B cell (primary cell): ENCODE data around the gene S100A13. TPM values are rescaled to one million over a fixed set of nuclear protein-coding genes. Genes with fewer than 3 reads are reported as not detected.
A peak's percentile ranks its signal among the peaks of the same experiment; 100 is the strongest.
"Not testable (repeated sequence)": the region's sequence is repeated elsewhere in the genome, so short reads cannot be mapped to it uniquely, and the experiment has no call there.

ENCODE experiments used
- ATAC-seq: fragments of 200-7000 bp; cut with Tn5 transposase; one replicate; pipeline ENCODE4 v1.10.0; 2021; ENCODE audit warnings: low read depth, mild to moderate bottlenecking, moderate number of reproducible peaks, moderate library complexity
- CTCF ChIA-PET: fragments of 350-600 bp; sonication (Branson Sonifier 250); formaldehyde crosslinking; loops from one replicate; lab custom pipeline; 2021; ENCODE audit warnings: antibody characterized with exemption, inconsistent platforms; lab: Charles Lee
- POLR2A ChIA-PET: fragments of 350-600 bp; sonication (Branson Sonifier 250); formaldehyde crosslinking; loops from one replicate; lab custom pipeline; 2021; ENCODE audit warnings: antibody characterized with exemption; lab: Charles Lee
- DNase-seq: peaks from one replicate; pipeline ENCODE4 v3.0.0; 2013
- H2AFZ ChIP-seq: 2 replicates; pipeline ENCODE4 v1.6.1; 2012; ENCODE audit warnings: mild to moderate bottlenecking, low read depth, low read length; ENCODE audit not compliant: insufficient read depth, poor library complexity, severe bottlenecking
- H3K27ac ChIP-seq, 2 donors: 1 replicate in 1 of 2; 2 replicates in 1 of 2; pipeline ENCODE4 v1.5.1; 2012 to 2013; ENCODE audit warnings: low read length in 2 of 2, mild to moderate bottlenecking in 2 of 2, moderate library complexity in 1 of 2
- H3K27me3 ChIP-seq, 4 experiments: fragments of 200-600 bp in 1 of 4; sonication (generic) in 1 of 4; replicated peaks in 1 of 4; 1 replicate in 2 of 4; 2 replicates in 2 of 4; pipeline versions ENCODE4 v1.6.1 to v1.7.0; 2013 to 2016; ENCODE audit warnings: low read length in 3 of 4, mild to moderate bottlenecking in 2 of 4, mixed read lengths in 1 of 4, moderate library complexity in 1 of 4; ENCODE audit not compliant: insufficient read depth in 4 of 4, control insufficient read depth in 3 of 4; ENCODE audit errors: control extremely low read depth in 1 of 4
- H3K36me3 ChIP-seq, 2 experiments: replicated peaks in 1 of 2; 1 replicate in 1 of 2; 2 replicates in 1 of 2; pipeline versions ENCODE4 v1.6.1 to v1.7.1; 2013; ENCODE audit warnings: low read length in 1 of 2; ENCODE audit not compliant: insufficient read depth in 2 of 2, control insufficient read depth in 1 of 2; ENCODE audit errors: control extremely low read depth in 1 of 2, extremely low read depth in 1 of 2
- H3K4me1 ChIP-seq, 2 donors: fragments of 200-600 bp in 1 of 2; sonication (generic) in 1 of 2; 1 replicate in 1 of 2; 2 replicates in 1 of 2; pipeline versions ENCODE4 v1.5.1 to v1.6.1; 2013 to 2017; ENCODE audit warnings: low read length in 2 of 2; ENCODE audit not compliant: control insufficient read depth in 2 of 2, insufficient read depth in 2 of 2
- H3K4me2 ChIP-seq: replicated peaks from 2 replicates; pipeline ENCODE3; 2012; ENCODE audit warnings: mild to moderate bottlenecking, low read depth, low read length; ENCODE audit not compliant: poor library complexity, severe bottlenecking
- H3K4me3 ChIP-seq, 5 experiments: fragments of 200-600 bp in 1 of 5; sonication (generic) in 1 of 5; 1 replicate in 3 of 5; 2 replicates in 2 of 5; pipeline versions ENCODE4 v1.5.1 to v1.7.0; 2011 to 2016; ENCODE audit warnings: low read length in 4 of 5, mild to moderate bottlenecking in 4 of 5, low read depth in 2 of 5, control low read depth in 1 of 5, moderate library complexity in 1 of 5; ENCODE audit not compliant: insufficient read depth in 1 of 5; ENCODE audit errors: control extremely low read depth in 1 of 5, extremely low read depth in 1 of 5
- H3K79me2 ChIP-seq: fragments of 200-600 bp; sonication (generic); one replicate; pipeline ENCODE4 v1.6.0; 2016; ENCODE audit warnings: low read length; ENCODE audit not compliant: control insufficient read depth, insufficient read depth
- H3K9ac ChIP-seq: fragments of 200-600 bp; sonication (generic); 2 replicates; pipeline ENCODE4 v1.6.1; 2017; ENCODE audit warnings: mild to moderate bottlenecking, low read length, moderate library complexity
- H3K9me3 ChIP-seq, 3 donors: one replicate each; pipeline versions ENCODE4 v1.6.1 to v1.7.1; 2013; ENCODE audit warnings: low read length in 2 of 3; ENCODE audit not compliant: control insufficient read depth in 2 of 3, insufficient read depth in 1 of 3; ENCODE audit errors: control extremely low read depth in 1 of 3
- H4K20me1 ChIP-seq: 2 replicates; pipeline ENCODE4 v1.6.0; 2012; ENCODE audit warnings: mild to moderate bottlenecking, low read length; ENCODE audit not compliant: insufficient read depth, control insufficient read depth, poor library complexity, severe bottlenecking
- H3K27ac Mint-ChIP-seq: one replicate; pipeline ENCODE4 v1.8.0; 2021; ENCODE audit warnings: mixed read lengths
- H3K27me3 Mint-ChIP-seq: one replicate; pipeline ENCODE4 v1.8.0; 2021; ENCODE audit warnings: mixed read lengths
- H3K4me1 Mint-ChIP-seq: one replicate; pipeline ENCODE4 v1.8.0; 2021; ENCODE audit warnings: mixed read lengths
- H3K4me3 Mint-ChIP-seq: one replicate; pipeline ENCODE4 v1.8.0; 2021; ENCODE audit warnings: mixed read lengths
- H3K9me3 Mint-ChIP-seq: one replicate; pipeline ENCODE4 v1.8.0; 2022; ENCODE audit warnings: mixed read lengths; ENCODE audit not compliant: insufficient read depth
- CTCF ChIP-seq: fragments of 200-600 bp; IDR thresholded peaks from one replicate; pipeline ENCODE4 v1.8.0; 2022; ENCODE audit warnings: antibody characterized with exemption, mild to moderate bottlenecking
- EZH2 ChIP-seq: IDR thresholded peaks from 2 replicates; pipeline ENCODE4 v1.6.1; 2012; ENCODE audit warnings: borderline replicate concordance, low read depth, mild to moderate bottlenecking, moderate library complexity, low read length; ENCODE audit not compliant: insufficient read depth, poor library complexity, severe bottlenecking
- WGBS: methylation state at CpG from one replicate; pipeline ENCODE4 v1.1.5; 2013; ENCODE audit warnings: missing lambda C conversion rate; ENCODE audit not compliant: insufficient coverage; 5-methylcytosine and 5-hydroxymethylcytosine counted together
- intact Hi-C: fragments of 100-400 bp; cut with micrococcal nuclease; formaldehyde crosslinking; loops from one replicate; pipeline ENCODE4 v1.10.0; 2022
- polyA plus RNA-seq: library from polyadenylated mRNA; depleted of rRNA; stranded (reverse); fragments of >200 nt; gene quantifications from 2 replicates; pipeline ENCODE4 v1.2.3, GENCODE V29; 2012
- total RNA-seq, 2 donors: library from RNA; stranded (reverse); fragments of 120-200 nt in 1 of 2; gene quantifications; 1 replicate in 1 of 2; 2 replicates in 1 of 2; pipeline versions ENCODE4 v1.2.3 to v1.2.4, GENCODE V29; 2013 to 2022

The S100A13 gene
- total and polyA plus RNA-seq, 2 donors (not counting 1 experiment from before 2014, with no cell fraction given) = 9.8 to 17.8 TPM

- no peak for TF ChIP-seq EZH2
- no peak for TF ChIP-seq CTCF
- Histone ChIP-seq H3K27me3 (peaks cover 0 to 4% (median 1%) of the 10 kb centered on the region in 4 experiments), H2AFZ (peak overlapping the region; percentile 46), H4K20me1 (no peaks in the 10 kb centered on the region), H3K9ac (no peak overlapping the region), H3K4me1 (peaks cover 4 to 14% of the 10 kb centered on the region in 2 donors), H3K9me3 (no peaks in the 10 kb centered on the region), H3K4me3 (no peak overlapping the region), H3K27ac (no peak overlapping the region), H3K36me3 (no peaks in the 10 kb centered on the region), H3K4me2 (no peak overlapping the region), H3K79me2 (no peaks in the 10 kb centered on the region)
- Mint-ChIP-seq H3K27me3 (peaks cover 14% of the 10 kb centered on the region), H3K4me3 (no peak overlapping the region), H3K27ac (no peak overlapping the region), H3K9me3 (no peaks in the 10 kb centered on the region), H3K4me1 (peaks cover 13% of the 10 kb centered on the region)
- no peak for DNase-seq
- WGBS = 0% methylated on average over 1 of the region's 4 CpGs
- ATAC-seq = no peak
- ChIA-PET CTCF (interaction anchor here (1.0 to 2.6 kb wide), 6 partner anchors 9 to 67 kb away, joined by 3 to 11 read pairs (median 4); partner anchors contain the start of gene CHTOP), POLR2A (interaction anchor here (0.5 kb wide), 1 partner anchor 14 kb away, joined by 4 read pairs; no protein-coding TSS in a partner anchor)
- intact Hi-C loops = no loop called here
Observed at GRCh38 chr1:153577138-153577537, 50.2 kb downstream of the S100A13 start.

- H3K4me1 ChIP-seq = peaks cover 4 to 14% of the 10 kb centered on the region in 2 donors
- H3K4me2 ChIP-seq, POLR2A ChIA-PET, H3K9me3 ChIP-seq, H3K36me3 ChIP-seq, H3K27ac ChIP-seq, ATAC-seq, H3K27me3 ChIP-seq, H3K9ac ChIP-seq, H3K27ac Mint-ChIP-seq, H3K79me2 ChIP-seq, H2AFZ ChIP-seq, DNase-seq, H3K4me3 ChIP-seq, H3K9me3 Mint-ChIP-seq, intact Hi-C loops, H4K20me1 ChIP-seq, H3K4me3 Mint-ChIP-seq: not testable (repeated sequence)
- no CpG with 5 or more reads among the region's 10 CpGs for WGBS
- peaks cover 20% of the 10 kb centered on the region for H3K27me3 Mint-ChIP-seq
- CTCF ChIA-PET = interaction anchor here (1.0 kb wide), 1 partner anchor 65 kb away, joined by 4 read pairs; no protein-coding TSS in a partner anchor
- H3K4me1 Mint-ChIP-seq = peaks cover 15% of the 10 kb centered on the region
Observed at GRCh38 chr1:153575497-153575896, 51.8 kb downstream of the S100A13 start.

- H2AFZ ChIP-seq, H4K20me1 ChIP-seq, H3K4me2 ChIP-seq, POLR2A ChIA-PET, H3K4me3 ChIP-seq, H3K36me3 ChIP-seq, H3K79me2 ChIP-seq, H3K27ac ChIP-seq, intact Hi-C loops, H3K9me3 Mint-ChIP-seq, H3K9ac ChIP-seq, H3K4me3 Mint-ChIP-seq, CTCF ChIA-PET, H3K27me3 ChIP-seq, DNase-seq, ATAC-seq, H3K9me3 ChIP-seq, H3K27ac Mint-ChIP-seq: not testable (repeated sequence)
- Mint-ChIP-seq H3K4me1 (peaks cover 15% of the 10 kb centered on the region), H3K27me3 (peaks cover 21% of the 10 kb centered on the region)
- peaks cover 4 to 14% of the 10 kb centered on the region in 2 donors for H3K4me1 ChIP-seq
- 98% methylated on average over 17 of the region's 35 CpGs for WGBS
Observed at GRCh38 chr1:153575081-153575491, 52.2 kb downstream of the S100A13 start.
